ENCODE data around the gene CAPN2.
A peak's percentile ranks its signal among the peaks of the same experiment; 100 is the strongest.
"Not testable (repeated sequence)": the region's sequence is repeated elsewhere in the genome, so short reads cannot be mapped to it uniquely, and the experiment has no call there.

Gene CAPN2

GRCh38 chr1:223809905-223810304 lies 97.6 kb downstream of the CAPN2 start:
- DNase-seq; in situ Hi-C loops (cut with MboI; ENCODE audit: low pct_unique_long_range_greater_than_20kb, low sequenced_read_pairs): not testable (repeated sequence)

- in situ Hi-C loops (cut with MboI; ENCODE audit: low pct_unique_long_range_greater_than_20kb, low sequenced_read_pairs): no loop called here
- no peak for DNase-seq
Observed at GRCh38 chr1:223810586-223810985, 98.2 kb downstream of the CAPN2 start.

DNA sequence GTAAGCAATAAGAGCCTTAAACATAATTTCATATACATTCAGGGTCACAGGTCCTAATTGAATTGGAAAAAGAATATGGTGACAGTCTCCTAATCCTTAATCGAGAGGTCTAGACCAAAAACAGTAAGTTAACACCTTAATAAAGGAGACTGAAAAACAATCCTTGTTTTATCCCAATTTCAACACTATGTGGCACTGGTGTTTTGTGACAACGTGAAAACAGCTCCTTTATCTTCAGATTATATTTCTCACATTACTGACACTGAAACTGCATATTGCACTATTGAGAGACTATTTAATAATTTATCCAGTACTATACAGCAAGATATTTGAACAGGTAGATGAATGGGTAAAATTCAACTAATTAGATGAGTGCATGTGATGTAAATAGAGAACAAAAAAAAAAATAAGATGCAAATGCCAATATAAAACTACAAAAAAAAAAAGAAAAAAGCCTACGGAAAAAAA lies 99.3 kb downstream of the CAPN2 start:
- peak; percentile 48 for DNase-seq

GRCh38 chr1:223813645-223814044 lies 101.3 kb downstream of the CAPN2 start:
- no peak for DNase-seq
- in situ Hi-C loops (cut with MboI; ENCODE audit: low pct_unique_long_range_greater_than_20kb, low sequenced_read_pairs): no loop called here

More for the DNA sequence above, 99.3 kb downstream of the CAPN2 start:
- in situ Hi-C loops (cut with MboI; ENCODE audit: low pct_unique_long_range_greater_than_20kb, low sequenced_read_pairs): no loop called here

DNA sequence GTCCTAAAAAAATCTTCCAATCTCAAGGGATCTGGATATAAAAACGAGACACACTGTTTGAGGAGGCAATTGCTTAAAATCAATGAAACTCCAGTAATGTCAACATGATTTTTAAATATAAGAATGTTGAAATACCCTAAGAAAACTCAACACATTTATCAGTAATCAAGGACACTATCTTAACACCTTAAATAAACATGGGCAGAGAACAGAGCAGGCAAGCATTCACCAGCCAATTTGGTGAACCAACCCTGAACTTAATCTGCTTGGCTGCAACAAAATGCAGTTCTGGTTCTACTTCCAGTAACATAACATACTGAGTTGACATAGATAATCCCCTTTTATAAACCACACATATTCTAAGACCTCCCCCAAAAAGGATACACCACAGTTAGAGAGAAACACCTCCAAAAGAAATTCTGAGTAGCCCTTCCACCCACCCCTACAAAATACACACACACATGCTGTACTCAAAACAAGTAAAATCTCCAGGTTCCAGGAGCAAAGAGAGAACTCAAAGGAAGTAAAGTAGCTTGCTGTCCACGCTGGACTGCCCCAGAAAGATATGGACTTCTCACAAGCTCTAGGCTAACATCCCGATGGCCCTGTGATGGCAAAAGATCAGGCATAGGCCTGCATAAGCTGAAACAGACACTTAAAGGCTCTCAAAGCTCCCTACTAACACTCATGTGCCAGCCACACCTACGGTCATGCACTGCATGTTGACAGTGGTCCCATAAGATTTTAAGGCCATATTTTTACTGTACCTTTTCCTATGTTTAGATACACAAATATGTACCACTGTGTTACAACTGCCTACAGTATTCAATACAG lies 102.9 kb downstream of the CAPN2 start:
- no peak for DNase-seq
- in situ Hi-C loops (cut with MboI; ENCODE audit: low pct_unique_long_range_greater_than_20kb, low sequenced_read_pairs): no loop called here

GRCh38 chr1:223815865-223816264 lies 103.5 kb downstream of the CAPN2 start:
- DNase-seq: no peak
- in situ Hi-C loops (cut with MboI; ENCODE audit: low pct_unique_long_range_greater_than_20kb, low sequenced_read_pairs): no loop called here

- DNase-seq; in situ Hi-C loops (cut with MboI; ENCODE audit: low pct_unique_long_range_greater_than_20kb, low sequenced_read_pairs): not testable (repeated sequence)
Observed at GRCh38 chr1:223817265-223817664, 104.9 kb downstream of the CAPN2 start.

DNA sequence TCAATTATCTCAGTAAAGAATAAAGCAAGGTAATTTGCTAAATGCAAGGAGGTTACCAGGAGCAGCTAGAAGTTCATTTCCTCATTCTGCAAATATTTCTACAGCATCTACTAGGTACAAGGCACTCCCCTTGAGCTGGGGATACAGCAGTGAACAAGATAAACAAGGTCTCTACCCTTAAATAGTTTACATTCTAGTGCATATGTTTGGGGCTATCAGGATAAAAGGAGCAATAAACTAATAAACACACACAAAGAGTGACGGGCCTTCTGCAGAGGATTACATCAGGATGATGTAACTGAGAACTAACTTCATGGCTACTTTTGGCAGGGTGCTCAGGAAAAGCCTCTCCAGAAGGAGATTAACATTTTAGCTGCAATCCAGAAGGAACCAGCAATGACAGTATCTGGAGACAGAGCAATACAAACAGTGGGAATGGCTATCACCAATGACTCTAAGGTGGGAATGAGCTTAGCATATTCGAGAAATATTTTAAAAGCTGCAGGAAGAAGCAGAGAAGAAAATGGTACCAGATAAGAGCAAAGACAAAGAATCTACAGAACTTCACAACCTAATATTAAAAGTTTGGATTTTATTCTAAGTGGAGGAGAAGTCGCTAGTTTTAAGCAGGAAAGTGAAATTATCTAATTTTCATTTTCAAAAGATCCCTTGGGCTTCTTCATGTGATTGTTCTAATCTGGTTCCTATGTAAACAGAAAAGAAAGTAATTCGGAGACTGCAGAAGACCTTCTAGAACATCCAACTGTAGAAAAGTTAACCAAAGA lies 107.6 kb downstream of the CAPN2 start:
- DNase-seq: no peak
- in situ Hi-C loops (cut with MboI; ENCODE audit: low pct_unique_long_range_greater_than_20kb, low sequenced_read_pairs): no loop called here

- DNase-seq: no peak
- in situ Hi-C loops (cut with MboI; ENCODE audit: low pct_unique_long_range_greater_than_20kb, low sequenced_read_pairs): no loop called here
Observed at GRCh38 chr1:223820515-223820858, 108.1 kb downstream of the CAPN2 start.

GRCh38 chr1:223820971-223821370 lies 108.6 kb downstream of the CAPN2 start:
- DNase-seq: no peak
- in situ Hi-C loops (cut with MboI; ENCODE audit: low pct_unique_long_range_greater_than_20kb, low sequenced_read_pairs): no loop called here

DNA sequence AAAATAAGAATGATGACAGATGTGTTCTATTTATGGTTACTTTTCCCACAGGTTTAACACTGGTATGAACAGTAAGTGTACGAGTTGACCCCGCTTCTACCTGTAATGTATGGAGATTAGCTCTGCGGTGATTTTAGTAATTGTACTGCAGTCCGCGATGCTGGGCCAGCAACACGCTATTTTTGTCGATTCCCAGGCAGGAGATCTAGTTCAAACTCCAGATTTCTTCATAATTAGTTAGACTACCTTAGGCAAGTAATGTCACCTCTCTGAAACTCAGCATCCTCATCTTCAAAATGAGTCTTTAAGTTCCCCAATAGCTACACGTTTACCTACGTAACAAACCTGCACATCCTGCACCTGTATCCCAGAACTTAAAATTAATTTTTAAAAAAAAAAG lies 111.9 kb downstream of the CAPN2 start:
- in situ Hi-C loops (cut with MboI; ENCODE audit: low pct_unique_long_range_greater_than_20kb, low sequenced_read_pairs): no loop called here
- DNase-seq: no peak

- in situ Hi-C loops (cut with MboI; ENCODE audit: low pct_unique_long_range_greater_than_20kb, low sequenced_read_pairs): no loop called here
- DNase-seq: no peak
Observed at GRCh38 chr1:223824712-223825111, 112.4 kb downstream of the CAPN2 start.
